ENCODE measurements around the gene DTX3L. TPM values are rescaled to one million over a fixed set of nuclear protein-coding genes. Genes with fewer than 3 reads are reported as not detected.
A peak's percentile ranks its signal among the peaks of the same experiment; 100 is the strongest.

DTX3L gene
- total RNA-seq (31.7 TPM), polyA plus RNA-seq (12.8 TPM)

GRCh38 chr3:122564155-122564912, at the start of gene DTX3L, which contains the start of gene PARP9:
DTX3L (plus strand) TSS chr3:122564338; CDS start chr3:122564427, 89 bp downstream.
PARP9 (minus strand) TSS chr3:122564300; CDS start chr3:122559620, 4,680 bp downstream.
- Histone ChIP-seq H3K36me3 (ENCODE audit: insufficient read depth) (no peaks in the 10 kb centered on the region), H3K4me3 (ENCODE audit: low read depth, low read length) (peak within 1 kb of the TSS; percentile 81), H3K27ac (ENCODE audit: low read depth) (peak within 1 kb of the TSS; percentile 91), H3K4me1 (ENCODE audit: insufficient read depth) (peaks cover 5% of the 10 kb centered on the region)
- under 1% methylated on average over 56 of the region's 56 CpGs for WGBS
- peak; percentile 36 for DNase-seq (ENCODE audit: extremely low spot score)

- H3K36me3 ChIP-seq (ENCODE audit: insufficient read depth): no peaks in the 10 kb centered on the region
- DNase-seq (ENCODE audit: extremely low spot score): no peak
- 38% methylated on average over 19 of the region's 19 CpGs for WGBS
- H3K4me1 ChIP-seq (ENCODE audit: insufficient read depth): no peaks in the 10 kb centered on the region
- H3K4me3 ChIP-seq (ENCODE audit: low read depth, low read length): peak overlapping the region; percentile 82
- H3K27ac ChIP-seq (ENCODE audit: low read depth): no peak overlapping the region
Observed at GRCh38 chr3:122515020-122515468, 49.1 kb upstream of the DTX3L start.

DNA sequence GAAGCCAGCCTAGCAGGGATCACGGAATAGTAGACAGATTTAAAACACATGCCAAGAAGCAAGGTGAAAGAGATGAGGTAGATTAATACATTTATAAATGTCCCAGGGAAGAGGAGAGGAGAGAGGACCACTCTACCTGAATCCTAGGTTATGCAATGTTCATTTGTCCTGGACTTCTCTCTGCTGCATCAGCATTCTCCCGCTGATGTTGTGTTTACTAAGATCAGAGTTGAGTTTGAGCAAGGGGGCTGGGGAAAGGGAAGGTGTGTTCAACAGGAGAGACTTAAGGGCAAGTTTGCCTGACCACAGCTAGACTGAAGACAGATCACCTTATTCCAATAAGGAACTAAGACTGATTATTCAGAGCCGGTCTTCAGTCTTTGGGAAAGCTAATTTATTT, 48.3 kb upstream of the DTX3L start:
- Histone ChIP-seq H3K4me1 (ENCODE audit: insufficient read depth) (no peaks in the 10 kb centered on the region), H3K4me3 (ENCODE audit: low read depth, low read length) (no peak overlapping the region), H3K36me3 (ENCODE audit: insufficient read depth) (no peaks in the 10 kb centered on the region), H3K27ac (ENCODE audit: low read depth) (no peak overlapping the region)
- DNase-seq (ENCODE audit: extremely low spot score): no peak
- WGBS: 97% methylated on average over 3 of the region's 3 CpGs

- 89% methylated on average over 6 of the region's 6 CpGs for WGBS
- Histone ChIP-seq H3K27ac (ENCODE audit: low read depth) (no peak overlapping the region), H3K36me3 (ENCODE audit: insufficient read depth) (no peaks in the 10 kb centered on the region), H3K4me3 (ENCODE audit: low read depth, low read length) (no peak overlapping the region), H3K4me1 (ENCODE audit: insufficient read depth) (no peaks in the 10 kb centered on the region)
- no peak for DNase-seq (ENCODE audit: extremely low spot score)
Observed at GRCh38 chr3:122516846-122517360, 47.2 kb upstream of the DTX3L start.

GRCh38 chr3:122519693-122520092, 44.4 kb upstream of the DTX3L start:
- DNase-seq (ENCODE audit: extremely low spot score): no peak
- H3K4me3 ChIP-seq (ENCODE audit: low read depth, low read length): no peak overlapping the region
- H3K27ac ChIP-seq (ENCODE audit: low read depth): no peak overlapping the region
- no peaks in the 10 kb centered on the region for H3K4me1 ChIP-seq (ENCODE audit: insufficient read depth)
- H3K36me3 ChIP-seq (ENCODE audit: insufficient read depth): no peaks in the 10 kb centered on the region

DNA sequence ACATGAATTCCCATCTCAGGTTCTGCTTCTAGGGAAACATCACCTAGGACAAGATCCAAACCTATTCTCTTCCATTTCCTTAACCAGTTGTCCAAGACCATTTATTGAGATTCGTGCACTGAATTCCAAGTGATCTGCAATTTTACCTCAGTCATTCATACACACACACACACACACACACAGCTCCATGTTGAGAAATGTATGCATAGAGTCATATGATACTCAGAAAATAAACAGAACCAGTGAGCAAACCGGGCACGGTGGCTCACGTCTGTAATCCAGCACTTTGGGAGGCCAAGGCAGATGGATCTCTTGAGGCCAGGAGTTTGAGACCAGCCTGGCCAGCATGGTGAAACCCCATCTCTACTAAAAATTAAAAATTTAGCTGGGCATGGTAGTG, 43.3 kb upstream of the DTX3L start:
- Histone ChIP-seq H3K36me3 (ENCODE audit: insufficient read depth) (no peaks in the 10 kb centered on the region), H3K27ac (ENCODE audit: low read depth) (no peak overlapping the region), H3K4me1 (ENCODE audit: insufficient read depth) (no peaks in the 10 kb centered on the region), H3K4me3 (ENCODE audit: low read depth, low read length) (no peak overlapping the region)
- 84% methylated on average over 4 of the region's 4 CpGs for whole genome bisulfite sequencing
- DNase-seq (ENCODE audit: extremely low spot score): no peak

GRCh38 chr3:122523317-122523716, 40.8 kb upstream of the DTX3L start:
- Histone ChIP-seq H3K36me3 (ENCODE audit: insufficient read depth) (peaks cover 4% of the 10 kb centered on the region), H3K4me3 (ENCODE audit: low read depth, low read length) (no peak overlapping the region), H3K4me1 (ENCODE audit: insufficient read depth) (no peaks in the 10 kb centered on the region), H3K27ac (ENCODE audit: low read depth) (no peak overlapping the region)
- DNase-seq (ENCODE audit: extremely low spot score): no peak
- 95% methylated on average over 11 of the region's 11 CpGs for WGBS

GRCh38 chr3:122530164-122530563, 34.0 kb upstream of the DTX3L start:
- Histone ChIP-seq H3K4me3 (ENCODE audit: low read depth, low read length) (no peak overlapping the region), H3K36me3 (ENCODE audit: insufficient read depth) (peaks cover 6% of the 10 kb centered on the region), H3K27ac (ENCODE audit: low read depth) (no peak overlapping the region), H3K4me1 (ENCODE audit: insufficient read depth) (no peaks in the 10 kb centered on the region)
- no peak for DNase-seq (ENCODE audit: extremely low spot score)
- WGBS: 80% methylated on average over 2 of the region's 2 CpGs

DNA sequence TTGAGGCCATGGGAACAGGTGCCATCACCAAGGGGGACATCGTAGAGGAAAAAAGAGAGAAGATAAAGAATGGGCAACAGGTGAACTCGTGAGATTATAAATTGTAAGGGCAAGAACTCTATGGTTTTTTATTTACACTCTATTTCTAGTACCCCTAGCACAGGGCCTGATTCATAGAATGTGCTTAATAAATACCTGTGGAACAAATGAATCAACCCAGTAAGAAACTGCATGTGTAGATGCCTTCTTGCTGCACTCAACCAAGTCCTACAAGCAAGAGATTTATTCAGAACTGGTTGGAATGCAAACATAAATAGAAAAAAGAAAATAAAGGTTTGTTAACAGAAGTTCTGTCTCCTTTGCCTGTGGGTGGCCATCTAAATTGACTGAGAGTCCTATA, 30.7 kb upstream of the DTX3L start:
- Histone ChIP-seq H3K4me1 (ENCODE audit: insufficient read depth) (no peaks in the 10 kb centered on the region), H3K27ac (ENCODE audit: low read depth) (no peak overlapping the region), H3K4me3 (ENCODE audit: low read depth, low read length) (no peak overlapping the region), H3K36me3 (ENCODE audit: insufficient read depth) (peaks cover under 1% of the 10 kb centered on the region)
- no peak for DNase-seq (ENCODE audit: extremely low spot score)
- WGBS: 86% methylated on average over 2 of the region's 2 CpGs

- no peak for DNase-seq (ENCODE audit: extremely low spot score)
- WGBS: 62% methylated on average over 1 of the region's 1 CpG
- no peaks in the 10 kb centered on the region for H3K36me3 ChIP-seq (ENCODE audit: insufficient read depth)
- H3K4me1 ChIP-seq (ENCODE audit: insufficient read depth): no peaks in the 10 kb centered on the region
- no peak overlapping the region for H3K27ac ChIP-seq (ENCODE audit: low read depth)
- no peak overlapping the region for H3K4me3 ChIP-seq (ENCODE audit: low read depth, low read length)
Observed at GRCh38 chr3:122533931-122534334, 30.2 kb upstream of the DTX3L start.

DNA sequence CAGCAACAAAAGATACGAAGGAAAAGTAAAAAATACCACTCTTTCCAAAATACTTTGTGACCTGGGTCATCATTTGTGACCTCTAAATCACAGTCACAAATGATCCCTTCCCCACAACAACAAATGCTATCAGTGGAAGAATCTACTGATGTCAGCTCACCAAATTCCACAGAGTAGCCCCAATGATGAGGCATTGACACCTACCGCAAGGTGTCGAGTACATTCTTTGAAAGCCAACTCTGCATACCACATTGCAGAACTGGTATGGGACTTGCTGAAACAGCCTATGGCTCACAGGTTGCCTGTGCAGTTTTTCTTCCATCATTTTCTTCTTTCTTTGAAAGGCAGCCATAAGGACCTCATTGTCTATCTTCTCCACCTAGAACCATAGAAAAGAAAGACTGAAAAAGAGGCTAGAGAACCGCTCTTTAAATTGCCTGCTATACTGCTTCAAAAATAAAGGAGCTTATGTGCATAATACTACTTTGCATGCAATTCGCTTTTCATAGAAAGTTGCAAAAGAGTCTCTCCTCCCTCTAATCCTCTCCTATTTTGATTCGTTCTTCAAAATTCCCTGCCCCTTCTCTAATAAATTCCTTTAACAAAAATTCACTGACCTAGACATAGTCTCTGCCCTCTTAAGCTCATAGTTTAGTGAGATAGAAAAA, 28.0 kb upstream of the DTX3L start:
- 70% methylated on average over 6 of the region's 6 CpGs for WGBS
- Histone ChIP-seq H3K4me1 (ENCODE audit: insufficient read depth) (no peaks in the 10 kb centered on the region), H3K4me3 (ENCODE audit: low read depth, low read length) (no peak overlapping the region), H3K36me3 (ENCODE audit: insufficient read depth) (no peaks in the 10 kb centered on the region), H3K27ac (ENCODE audit: low read depth) (no peak overlapping the region)
- DNase-seq (ENCODE audit: extremely low spot score): no peak

GRCh38 chr3:122536632-122537001, 27.5 kb upstream of the DTX3L start:
- WGBS: 53% methylated on average over 3 of the region's 3 CpGs
- Histone ChIP-seq H3K27ac (ENCODE audit: low read depth) (no peak overlapping the region), H3K4me1 (ENCODE audit: insufficient read depth) (no peaks in the 10 kb centered on the region), H3K4me3 (ENCODE audit: low read depth, low read length) (no peak overlapping the region), H3K36me3 (ENCODE audit: insufficient read depth) (no peaks in the 10 kb centered on the region)
- DNase-seq (ENCODE audit: extremely low spot score): no peak

DNA sequence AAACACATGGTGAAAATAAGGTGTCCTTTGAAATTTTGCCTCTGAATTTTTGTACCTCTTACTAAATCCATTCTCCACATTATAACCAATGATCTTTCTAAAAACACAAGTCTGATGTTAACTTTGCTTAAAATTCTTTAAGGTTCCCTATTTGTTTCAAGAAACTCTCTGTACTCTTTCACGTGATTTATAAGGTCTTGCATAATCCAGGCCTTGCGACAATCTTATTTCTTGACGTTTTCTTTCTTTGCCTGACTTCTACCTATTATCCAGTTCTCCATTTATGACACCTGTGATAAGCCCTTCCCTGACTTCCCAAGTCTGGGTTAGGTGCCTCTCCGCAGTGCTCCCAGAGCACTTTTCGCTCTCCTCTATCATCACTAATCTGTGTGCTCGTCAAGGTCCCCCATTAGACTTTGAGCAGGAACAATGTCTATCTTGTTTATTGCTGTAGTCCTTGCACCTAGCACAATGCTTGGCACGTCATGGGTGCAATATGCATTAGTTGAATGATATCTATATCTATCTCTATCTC, 25.1 kb upstream of the DTX3L start:
- 87% methylated on average over 7 of the region's 7 CpGs for WGBS
- DNase-seq (ENCODE audit: extremely low spot score): no peak
- H3K4me3 ChIP-seq (ENCODE audit: low read depth, low read length): no peak overlapping the region
- no peak overlapping the region for H3K27ac ChIP-seq (ENCODE audit: low read depth)
- no peaks in the 10 kb centered on the region for H3K36me3 ChIP-seq (ENCODE audit: insufficient read depth)
- no peaks in the 10 kb centered on the region for H3K4me1 ChIP-seq (ENCODE audit: insufficient read depth)

- Histone ChIP-seq H3K36me3 (ENCODE audit: insufficient read depth) (peaks cover 7% of the 10 kb centered on the region), H3K27ac (ENCODE audit: low read depth) (no peak overlapping the region), H3K4me3 (ENCODE audit: low read depth, low read length) (no peak overlapping the region), H3K4me1 (ENCODE audit: insufficient read depth) (no peaks in the 10 kb centered on the region)
- no peak for DNase-seq (ENCODE audit: extremely low spot score)
- WGBS: 89% methylated on average over 5 of the region's 5 CpGs
Observed at GRCh38 chr3:122546151-122546550, 18.0 kb upstream of the DTX3L start.
